ENCODE data around the gene INKA1.

DNA sequence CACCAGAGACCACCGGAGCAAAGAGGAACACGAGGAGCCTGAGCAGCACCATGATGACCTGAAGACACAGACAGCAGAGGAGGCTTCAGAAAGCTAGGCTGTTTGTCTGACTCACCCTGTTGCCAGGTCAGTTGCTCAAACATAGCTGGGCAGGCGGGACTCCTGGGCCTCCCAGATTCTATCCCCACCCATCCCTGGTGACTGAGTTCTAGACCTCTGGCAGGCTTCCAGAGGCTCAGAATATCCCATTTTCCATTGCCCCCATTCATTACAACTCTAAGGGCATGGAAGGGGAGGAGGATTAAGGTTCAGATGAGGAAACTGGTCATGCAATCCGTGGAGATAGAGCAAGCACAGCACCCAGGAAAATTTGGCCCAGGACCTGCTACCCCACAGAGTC, 3.3 kb upstream of the INKA1 start, which contains the start of gene CDHR4:
- TF ChIP-seq POLR2A (IDR thresholded peaks at IDR 0.05): no peak
- TF ChIP-seq, protein P1, sequence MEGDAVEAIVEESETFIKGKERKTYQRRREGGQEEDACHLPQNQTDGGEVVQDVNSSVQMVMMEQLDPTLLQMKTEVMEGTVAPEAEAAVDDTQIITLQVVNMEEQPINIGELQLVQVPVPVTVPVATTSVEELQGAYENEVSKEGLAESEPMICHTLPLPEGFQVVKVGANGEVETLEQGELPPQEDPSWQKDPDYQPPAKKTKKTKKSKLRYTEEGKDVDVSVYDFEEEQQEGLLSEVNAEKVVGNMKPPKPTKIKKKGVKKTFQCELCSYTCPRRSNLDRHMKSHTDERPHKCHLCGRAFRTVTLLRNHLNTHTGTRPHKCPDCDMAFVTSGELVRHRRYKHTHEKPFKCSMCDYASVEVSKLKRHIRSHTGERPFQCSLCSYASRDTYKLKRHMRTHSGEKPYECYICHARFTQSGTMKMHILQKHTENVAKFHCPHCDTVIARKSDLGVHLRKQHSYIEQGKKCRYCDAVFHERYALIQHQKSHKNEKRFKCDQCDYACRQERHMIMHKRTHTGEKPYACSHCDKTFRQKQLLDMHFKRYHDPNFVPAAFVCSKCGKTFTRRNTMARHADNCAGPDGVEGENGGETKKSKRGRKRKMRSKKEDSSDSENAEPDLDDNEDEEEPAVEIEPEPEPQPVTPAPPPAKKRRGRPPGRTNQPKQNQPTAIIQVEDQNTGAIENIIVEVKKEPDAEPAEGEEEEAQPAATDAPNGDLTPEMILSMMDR (IDR thresholded peaks at IDR 0.05): no peak

Data from tibial nerve (tissue), 3 donors.